OCI-LY1 (cell line): Measurements from ENCODE around the gene DGKB.

Source experiments
- EZH2 ChIP-seq: fragments of 200-600 bp; sonication (generic), shearing (Covaris generic); IDR thresholded peaks from 2 replicates; pipeline ENCODE4 v1.8.0; 2017; ENCODE audit warnings: borderline replicate concordance, mixed run types, mild to moderate bottlenecking, antibody characterized with exemption, low read length, moderate library complexity, mixed read lengths
- TF ChIP-seq, protein P1 (sequence below): fragments of 200-600 bp; sonication (generic), shearing (Covaris generic); IDR thresholded peaks from 2 replicates; pipeline ENCODE4 v1.5.1; 2017; ENCODE audit warnings: mild to moderate bottlenecking, antibody characterized with exemption, low read length, moderate library complexity, mixed read lengths

DNA sequence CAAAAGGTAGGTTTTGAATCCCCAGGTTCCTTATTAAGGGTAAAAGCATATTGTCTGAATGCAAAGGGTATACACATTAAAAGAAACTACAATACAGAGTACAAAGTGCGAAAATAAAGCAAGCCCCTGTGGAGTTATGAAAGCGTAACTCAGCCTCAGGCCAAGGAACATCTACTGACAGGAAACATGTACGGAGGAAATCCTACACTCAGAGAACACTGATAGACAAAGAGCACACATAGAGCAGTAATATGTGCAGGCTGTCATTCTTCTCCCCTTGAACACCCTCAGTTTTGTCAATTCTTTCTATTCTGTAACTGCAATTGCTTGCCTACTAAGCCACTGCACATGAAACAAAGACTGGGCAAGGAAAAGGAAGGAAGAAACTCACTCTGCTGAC lies 150.2 kb downstream of the DGKB start:
- TF ChIP-seq, protein P1, sequence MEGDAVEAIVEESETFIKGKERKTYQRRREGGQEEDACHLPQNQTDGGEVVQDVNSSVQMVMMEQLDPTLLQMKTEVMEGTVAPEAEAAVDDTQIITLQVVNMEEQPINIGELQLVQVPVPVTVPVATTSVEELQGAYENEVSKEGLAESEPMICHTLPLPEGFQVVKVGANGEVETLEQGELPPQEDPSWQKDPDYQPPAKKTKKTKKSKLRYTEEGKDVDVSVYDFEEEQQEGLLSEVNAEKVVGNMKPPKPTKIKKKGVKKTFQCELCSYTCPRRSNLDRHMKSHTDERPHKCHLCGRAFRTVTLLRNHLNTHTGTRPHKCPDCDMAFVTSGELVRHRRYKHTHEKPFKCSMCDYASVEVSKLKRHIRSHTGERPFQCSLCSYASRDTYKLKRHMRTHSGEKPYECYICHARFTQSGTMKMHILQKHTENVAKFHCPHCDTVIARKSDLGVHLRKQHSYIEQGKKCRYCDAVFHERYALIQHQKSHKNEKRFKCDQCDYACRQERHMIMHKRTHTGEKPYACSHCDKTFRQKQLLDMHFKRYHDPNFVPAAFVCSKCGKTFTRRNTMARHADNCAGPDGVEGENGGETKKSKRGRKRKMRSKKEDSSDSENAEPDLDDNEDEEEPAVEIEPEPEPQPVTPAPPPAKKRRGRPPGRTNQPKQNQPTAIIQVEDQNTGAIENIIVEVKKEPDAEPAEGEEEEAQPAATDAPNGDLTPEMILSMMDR, result no peak
- no peak for TF ChIP-seq EZH2
